Measurements from ENCODE around the gene RGS7BP.

Gene RGS7BP

GRCh38 chr5:64566310-64566916 is 60.6 kb downstream of the RGS7BP start:
- DNase-seq = no peak

- DNase-seq = no peak
Observed at GRCh38 chr5:64569858-64570257, 64.0 kb downstream of the RGS7BP start.

- no peak for DNase-seq
Observed at GRCh38 chr5:64570395-64570996, 64.7 kb downstream of the RGS7BP start.

- DNase-seq = no peak
Observed at GRCh38 chr5:64575561-64575960, 69.7 kb downstream of the RGS7BP start.

DNA sequence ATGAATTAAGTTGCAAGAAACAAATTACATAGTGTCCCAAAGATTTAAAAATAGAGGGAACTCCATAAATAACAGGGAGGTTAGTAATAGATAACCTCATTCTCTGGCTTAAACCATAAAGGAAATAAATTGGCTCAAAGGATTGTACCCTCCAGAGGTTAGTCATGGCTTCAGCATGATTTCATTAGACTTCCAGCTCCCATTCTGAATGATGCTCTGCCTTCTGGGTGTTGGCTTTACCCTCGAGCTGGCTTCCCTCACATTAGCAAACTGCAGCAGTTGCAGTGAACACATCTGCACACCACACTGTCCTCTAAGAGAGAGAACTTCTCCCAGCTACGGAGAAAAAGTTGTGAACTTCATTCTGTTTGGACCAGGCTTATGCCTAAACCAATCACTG is 70.4 kb downstream of the RGS7BP start:
- no peak for DNase-seq

GRCh38 chr5:64585646-64586045 is 79.8 kb downstream of the RGS7BP start:
- no peak for DNase-seq

DNA sequence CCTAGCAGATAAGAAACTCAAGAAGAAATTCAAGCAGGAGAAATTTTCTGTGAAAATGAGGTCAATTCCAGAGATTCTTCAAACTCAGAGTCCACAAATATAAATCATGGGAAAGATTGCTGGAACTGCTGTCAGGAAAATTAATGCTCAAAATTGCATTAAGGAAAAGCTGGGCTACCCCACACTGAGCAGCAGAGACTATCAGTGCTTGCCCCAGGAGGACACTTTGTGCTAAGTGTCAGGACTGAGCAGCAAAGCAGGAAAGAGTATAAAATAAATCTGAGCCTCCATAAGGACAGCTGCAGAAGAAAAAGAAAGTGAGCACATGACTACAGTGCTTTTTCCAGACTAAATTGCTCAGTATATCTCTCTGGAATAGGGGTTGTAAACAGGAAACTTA is 81.6 kb downstream of the RGS7BP start:
- DNase-seq = no peak

- no peak for DNase-seq
Observed at GRCh38 chr5:64592730-64593341, 87.0 kb downstream of the RGS7BP start.

- no peak for DNase-seq
Observed at GRCh38 chr5:64594025-64594424, 88.2 kb downstream of the RGS7BP start.

DNA sequence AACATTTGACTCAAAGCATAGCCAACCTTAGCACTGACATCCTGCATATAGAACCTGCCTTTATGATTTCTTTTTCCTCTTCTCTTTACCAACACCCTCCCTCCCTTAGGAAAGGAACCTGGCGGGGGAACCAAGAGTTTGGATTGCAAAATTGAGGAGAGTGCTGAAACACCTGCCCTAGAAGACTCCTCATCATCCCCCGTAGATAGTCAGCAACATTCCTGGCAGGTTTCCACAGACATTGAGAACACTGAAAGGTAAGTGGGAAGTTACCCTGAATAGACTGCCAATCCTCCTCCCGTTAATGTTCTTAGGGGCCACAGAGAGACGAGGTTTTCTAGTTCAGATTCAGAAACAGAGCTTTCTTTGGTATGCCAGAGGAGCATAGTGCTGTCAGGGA is 88.8 kb downstream of the RGS7BP start:
- no peak for DNase-seq

GRCh38 chr5:64595031-64595855 is 89.4 kb downstream of the RGS7BP start:
- no peak for DNase-seq

- DNase-seq = no peak
Observed at GRCh38 chr5:64599226-64599625, 93.4 kb downstream of the RGS7BP start.

GRCh38 chr5:64603676-64604075 is 97.9 kb downstream of the RGS7BP start:
- no peak for DNase-seq

DNA sequence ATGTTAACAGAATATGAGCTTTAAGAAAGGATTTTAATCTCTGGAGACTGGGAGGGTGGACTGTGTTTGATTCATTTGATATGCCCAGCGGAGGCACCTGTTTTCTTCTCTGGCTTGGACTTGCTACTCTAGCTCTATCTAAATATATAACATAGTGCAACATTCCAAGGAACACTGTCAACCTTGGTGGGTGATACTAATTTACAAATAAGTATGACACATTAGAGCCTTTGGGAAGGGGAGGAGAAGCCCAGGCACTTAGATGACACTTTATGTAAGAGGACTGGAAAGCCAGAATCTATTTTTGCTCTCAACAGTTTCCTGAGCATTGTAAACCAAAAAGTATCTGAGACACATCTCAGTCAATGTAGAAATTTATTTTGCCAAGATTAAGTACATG is 101.1 kb downstream of the RGS7BP start:
- no peak for DNase-seq

DNA sequence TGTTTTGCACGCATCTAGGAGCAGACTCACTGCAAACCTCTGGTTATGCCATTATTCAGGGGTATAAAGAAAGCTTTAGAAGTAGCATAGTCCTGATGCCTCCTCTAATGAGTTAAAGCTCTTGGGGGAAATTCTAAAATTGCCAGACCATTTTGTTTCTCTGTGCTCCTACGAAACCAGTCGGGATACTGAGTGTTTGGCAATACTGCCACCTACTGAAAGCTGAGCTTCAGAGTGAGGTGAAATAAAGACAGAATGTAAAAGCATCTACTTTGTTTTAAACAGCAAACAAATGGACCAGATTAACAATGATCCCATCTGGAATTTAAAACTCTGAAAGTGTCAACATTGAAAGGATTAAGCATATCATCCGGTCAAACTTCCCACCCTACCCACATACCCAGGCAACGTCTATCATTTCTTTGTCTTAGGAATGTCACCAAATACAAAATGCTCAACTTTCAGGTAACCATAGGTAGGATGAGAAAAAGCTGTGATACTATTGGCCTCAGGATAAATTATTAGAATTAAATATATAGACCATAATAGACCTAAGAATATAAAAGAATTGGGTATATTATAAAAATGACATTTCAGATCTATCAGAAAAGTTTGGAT is 106.6 kb downstream of the RGS7BP start:
- DNase-seq = no peak

DNA sequence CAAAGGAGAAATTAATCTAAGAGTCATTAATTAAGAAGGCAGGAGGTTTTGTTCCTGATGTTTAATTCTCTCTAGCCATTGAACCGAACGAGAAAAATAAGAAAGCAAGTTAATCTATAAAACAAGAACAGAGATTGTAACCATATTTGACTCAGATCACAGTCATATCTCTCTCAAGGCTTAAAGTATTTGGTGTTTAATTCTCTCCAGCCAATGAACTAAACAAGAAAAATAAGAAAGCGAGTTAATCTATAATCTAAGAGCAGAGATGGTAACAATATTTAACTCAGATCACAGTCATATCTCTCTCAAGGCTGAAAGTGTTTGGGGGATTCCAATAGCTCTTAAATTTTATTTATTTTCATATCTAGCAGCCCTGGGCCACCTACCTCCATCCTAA is 110.1 kb downstream of the RGS7BP start:
- no peak for DNase-seq

DNA sequence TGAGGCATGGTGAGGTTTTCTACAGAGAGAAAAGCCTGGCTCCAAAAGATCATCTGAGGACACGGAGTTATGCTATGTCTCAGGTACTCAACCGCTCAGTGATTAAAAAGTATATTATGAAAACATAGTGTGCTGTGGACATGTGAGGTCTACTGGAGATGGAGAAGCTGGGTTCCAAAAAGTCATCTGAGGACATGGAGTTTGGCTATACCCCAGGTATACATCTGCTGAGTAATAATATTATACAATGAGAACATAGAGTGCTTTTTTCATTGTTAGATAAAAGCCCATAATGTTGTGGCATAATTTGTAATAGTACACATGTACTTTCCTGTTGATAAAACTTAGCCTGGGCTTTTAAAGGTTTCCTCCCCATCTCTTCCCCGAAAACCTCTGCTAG is 113.8 kb downstream of the RGS7BP start:
- no peak for DNase-seq

- no peak for DNase-seq
Observed at GRCh38 chr5:64622991-64623390, 117.2 kb downstream of the RGS7BP start.

DNA sequence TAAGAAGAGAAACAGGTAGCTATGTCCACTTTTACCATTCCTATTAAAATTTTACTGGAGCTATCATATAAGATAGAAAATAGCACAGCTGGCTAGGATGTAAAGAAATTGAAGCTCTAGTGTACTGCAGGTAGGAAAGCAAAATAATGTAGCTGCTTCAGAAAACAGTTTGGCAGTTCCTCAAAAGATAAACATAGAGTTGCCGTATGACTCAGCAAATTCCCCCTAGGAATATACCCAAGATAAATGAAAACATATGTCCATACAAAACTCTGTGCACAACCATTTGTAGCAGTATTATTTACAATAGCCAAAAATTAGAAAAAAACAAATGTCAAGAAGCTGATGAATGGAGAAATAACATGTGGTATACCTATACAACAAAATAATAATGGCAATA is 119.9 kb downstream of the RGS7BP start:
- no peak for DNase-seq

DNA sequence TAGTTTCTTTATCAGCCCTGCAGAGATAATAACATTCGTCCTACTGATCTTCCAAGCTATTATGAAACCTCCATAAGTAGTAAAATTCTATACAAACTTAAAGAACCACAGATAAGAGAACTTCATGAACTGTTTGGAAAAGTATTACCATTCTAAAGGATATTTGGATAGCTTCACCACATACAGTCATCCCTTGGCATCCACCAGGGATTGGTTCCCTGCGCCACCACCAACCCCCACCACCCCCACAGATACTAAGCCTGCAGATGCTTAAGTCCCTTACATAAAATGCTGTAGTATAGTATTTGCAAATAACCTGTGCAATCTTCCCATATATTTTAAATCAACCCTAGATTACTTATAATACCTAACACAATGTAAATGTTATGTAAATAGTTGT is 123.1 kb downstream of the RGS7BP start:
- no peak for DNase-seq

- no peak for DNase-seq
Observed at GRCh38 chr5:64629841-64630240, 124.0 kb downstream of the RGS7BP start.

GRCh38 chr5:64632251-64632650 is 126.4 kb downstream of the RGS7BP start:
- no peak for DNase-seq

DNA sequence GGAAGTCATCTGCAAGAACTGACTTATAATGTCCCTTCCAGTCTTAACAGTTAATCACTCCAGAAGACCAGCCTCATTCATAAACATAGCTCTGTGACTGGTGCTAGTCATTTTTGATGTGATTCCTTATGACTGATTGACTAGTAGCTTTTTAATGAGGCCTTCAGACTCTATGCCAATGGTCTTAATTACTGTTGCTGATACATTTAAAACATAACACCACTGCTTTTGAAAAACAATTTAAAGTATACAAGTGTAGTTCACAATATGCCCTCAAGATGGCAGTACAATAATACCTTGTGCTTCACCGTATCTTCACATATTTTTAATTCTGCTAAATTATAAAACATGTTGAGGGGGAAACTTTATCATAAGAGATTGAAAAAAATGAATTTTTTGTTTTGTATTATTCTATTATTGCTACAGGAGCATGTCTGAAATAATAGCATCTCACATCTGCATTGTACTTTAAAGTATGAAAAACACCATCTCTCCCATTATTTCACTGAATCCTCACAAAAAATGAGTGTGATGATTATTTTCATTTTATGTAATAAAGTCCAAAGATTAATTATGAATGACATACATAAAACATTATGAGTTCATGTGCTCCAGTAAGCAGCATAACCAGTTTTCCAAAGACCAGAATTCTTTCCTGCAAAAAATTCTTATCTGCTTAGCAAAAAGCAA is 129.3 kb downstream of the RGS7BP start:
- no peak for DNase-seq
